NCI-H460 (cell line): ENCODE measurements around the gene FAIM2. TPM values are rescaled to one million over a fixed set of nuclear protein-coding genes. Genes with fewer than 3 reads are reported as not detected.

ENCODE experiments used
- DNase-seq: peaks from one replicate; pipeline ENCODE4 v3.0.0-alpha.2; 2016; ENCODE audit warnings: low read depth; ENCODE audit errors: extremely low read depth
- total RNA-seq: library from RNA; depleted of rRNA; stranded (reverse); fragments of >200 nt; shearing (Covaris generic); gene quantifications from 2 replicates; pipeline ENCODE4 v1.2.3, GENCODE V29; 2014

FAIM2 gene
- total RNA-seq, 1 experiment from 2014 or later: 0.45 TPM

GRCh38 chr12:49921299-49921698, 17.6 kb upstream of the FAIM2 start:
- no peak for DNase-seq

GRCh38 chr12:49920915-49921286, 17.2 kb upstream of the FAIM2 start:
- DNase-seq: no peak

- DNase-seq: no peak
Measured at GRCh38 chr12:49920241-49920914, 16.7 kb upstream of the FAIM2 start.

GRCh38 chr12:49917788-49918173, 14.1 kb upstream of the FAIM2 start:
- DNase-seq: no peak

- no peak for DNase-seq
Measured at GRCh38 chr12:49917166-49917787, 13.6 kb upstream of the FAIM2 start.

GRCh38 chr12:49916129-49916919, 12.6 kb upstream of the FAIM2 start:
- DNase-seq: no peak

- DNase-seq: no peak
Measured at GRCh38 chr12:49912345-49913255, 8.9 kb upstream of the FAIM2 start.

- no peak for DNase-seq
Measured at GRCh38 chr12:49911213-49911605, 7.5 kb upstream of the FAIM2 start.

- no peak for DNase-seq
Measured at GRCh38 chr12:49910331-49911212, 6.9 kb upstream of the FAIM2 start.

GRCh38 chr12:49909826-49910225, 6.1 kb upstream of the FAIM2 start:
- no peak for DNase-seq

- DNase-seq: no peak
Measured at GRCh38 chr12:49909356-49909755, 5.7 kb upstream of the FAIM2 start.

GRCh38 chr12:49907352-49907751, 3.7 kb upstream of the FAIM2 start:
- DNase-seq: no peak

- no peak for DNase-seq
Measured at GRCh38 chr12:49905718-49906314, 2.1 kb upstream of the FAIM2 start.

- DNase-seq: no peak
Measured at GRCh38 chr12:49904601-49905000, 901 bp upstream of the FAIM2 start.

- DNase-seq: no peak
Measured at GRCh38 chr12:49903351-49903699, 375 bp downstream of the FAIM2 start.

- DNase-seq: no peak
Measured at GRCh38 chr12:49902399-49903350, 1.0 kb downstream of the FAIM2 start.

- no peak for DNase-seq
Measured at GRCh38 chr12:49901986-49902385, 1.7 kb downstream of the FAIM2 start.

- DNase-seq: no peak
Measured at GRCh38 chr12:49901026-49901425, 2.7 kb downstream of the FAIM2 start.
